GM23248 (cell line): ENCODE data around the gene KDM6A.

Experiments used
- EZH2 ChIP-seq: fragments of 200-600 bp; sonication (generic); IDR thresholded peaks from 2 replicates; pipeline ENCODE4 v1.6.1; 2018; ENCODE audit warnings: antibody characterized with exemption, mild to moderate bottlenecking; ENCODE audit not compliant: insufficient read depth, poor library complexity, severe bottlenecking
- EZH2phosphoT487 ChIP-seq: fragments of 200-600 bp; sonication (generic); IDR thresholded peaks from 2 replicates; pipeline ENCODE4 v1.6.1; 2018; ENCODE audit warnings: antibody characterized with exemption, moderate library complexity, mild to moderate bottlenecking, low read depth; ENCODE audit not compliant: insufficient read depth

- no peak for TF ChIP-seq EZH2phosphoT487
- TF ChIP-seq EZH2, result no peak
Observed at GRCh38 chrX:45009371-45010000, 136.5 kb downstream of the KDM6A start.
